Stimulated activated CD8-positive, alpha-beta memory T cell treated with anti-CD3 and anti-CD28 coated beads, Interleukin-4, amount 100 ng/mL, for 1 hour (primary cell): ENCODE data around the gene CDH4.

Experiments
- DNase-seq, 2 donors: peaks; one replicate each; pipeline ENCODE4 v3.0.0-alpha.2; 2020; ENCODE audit warnings: low read depth in 2 of 2, low spot score in 1 of 2

Gene CDH4

GRCh38 chr20:61900945-61901293, 648.9 kb downstream of the CDH4 start:
- no peak for DNase-seq

GRCh38 chr20:61901392-61902220, 649.5 kb downstream of the CDH4 start:
- DNase-seq, result no peak

GRCh38 chr20:61902221-61902869, 650.3 kb downstream of the CDH4 start:
- no peak for DNase-seq

GRCh38 chr20:61903575-61904340, 651.7 kb downstream of the CDH4 start:
- DNase-seq, result no peak

GRCh38 chr20:61904456-61904855, 652.4 kb downstream of the CDH4 start:
- DNase-seq, result no peak

GRCh38 chr20:61905781-61906523, 653.9 kb downstream of the CDH4 start:
- DNase-seq, result no peak

- no peak for DNase-seq
Observed at GRCh38 chr20:61907081-61907891, 655.2 kb downstream of the CDH4 start.

- no peak for DNase-seq
Observed at GRCh38 chr20:61908057-61909026, 656.3 kb downstream of the CDH4 start.

- no peak for DNase-seq
Observed at GRCh38 chr20:61909028-61909427, 657.0 kb downstream of the CDH4 start.

- no peak for DNase-seq
Observed at GRCh38 chr20:61909821-61910220, 657.8 kb downstream of the CDH4 start.

GRCh38 chr20:61911824-61912223, 659.8 kb downstream of the CDH4 start:
- DNase-seq, result no peak

- no peak for DNase-seq
Observed at GRCh38 chr20:61912665-61913422, 660.8 kb downstream of the CDH4 start.

- DNase-seq, result no peak
Observed at GRCh38 chr20:61913423-61914225, 661.6 kb downstream of the CDH4 start.

GRCh38 chr20:61915101-61915500, 663.0 kb downstream of the CDH4 start:
- no peak for DNase-seq

- no peak for DNase-seq
Observed at GRCh38 chr20:61916318-61916891, 664.3 kb downstream of the CDH4 start.

GRCh38 chr20:61917474-61918145, 665.5 kb downstream of the CDH4 start:
- no peak for DNase-seq

- no peak for DNase-seq
Observed at GRCh38 chr20:61918548-61918947, 666.5 kb downstream of the CDH4 start.
